ENCODE measurements around the gene EVPLL. TPM values are rescaled to one million over a fixed set of nuclear protein-coding genes. Genes with fewer than 3 reads are reported as not detected.
"Not testable (repeated sequence)": the region's sequence is repeated elsewhere in the genome, so short reads cannot be mapped to it uniquely, and the experiment has no call there.

EVPLL gene
- polyA plus RNA-seq, 1 of the 3 experiments (the other 2 are of a cell fraction), result not detected

DNA sequence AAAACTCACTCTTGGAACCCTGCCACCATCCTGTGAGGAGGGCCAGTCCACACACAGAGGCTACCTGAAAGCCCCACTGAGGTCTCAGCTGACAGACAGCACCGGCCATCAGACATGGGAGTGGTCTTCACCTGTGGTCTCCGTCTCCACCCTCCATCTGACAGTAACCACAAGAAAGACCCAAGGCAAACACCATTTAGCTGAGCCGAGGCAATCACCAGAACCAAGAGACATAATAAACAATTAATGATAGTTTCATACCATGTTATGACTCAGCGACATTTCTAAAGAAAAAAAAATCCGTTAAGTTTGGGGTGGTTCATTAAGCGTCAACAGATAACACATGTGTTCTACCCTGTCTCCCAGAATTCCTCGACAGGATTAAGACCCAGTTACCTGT lies 6.1 kb upstream of the EVPLL start:
- DNase-seq, result no peak
- ChIA-PET POLR2A (no interaction called here), CTCF (no interaction called here)
- H3K4me1 ChIP-seq (ENCODE audit: control insufficient read depth in 1 of 2, insufficient read depth in 2 of 2, low read depth in 1 of 2, low read length in 1 of 2), result no peaks in the 10 kb centered on the region
- H3K36me3 ChIP-seq (replicated peaks in 1 of 2; ENCODE audit: control insufficient read depth in 1 of 2, insufficient read depth in 2 of 2, low read length in 1 of 2), result no peaks in the 10 kb centered on the region
- no peaks in the 10 kb centered on the region for H4K20me1 ChIP-seq (ENCODE audit: insufficient read depth)
- 66% methylated on average over 6 of the region's 7 CpGs for WGBS (ENCODE audit: low lambda C conversion rate)
- TF ChIP-seq FOXJ3 (CRISPR knock-in tag; IDR thresholded peaks at IDR 0.05), result no peak
- no peak for TF ChIP-seq EZH2phosphoT487 (IDR thresholded peaks at IDR 0.05; ENCODE audit: borderline replicate concordance, low read depth)
- TF ChIP-seq RFX5 (IDR thresholded peaks at IDR 0.05; ENCODE audit: low read length), result no peak
- no peak for TF ChIP-seq GABPA (IDR thresholded peaks at IDR 0.05; ENCODE audit: low read depth)
- TF ChIP-seq, protein P1, sequence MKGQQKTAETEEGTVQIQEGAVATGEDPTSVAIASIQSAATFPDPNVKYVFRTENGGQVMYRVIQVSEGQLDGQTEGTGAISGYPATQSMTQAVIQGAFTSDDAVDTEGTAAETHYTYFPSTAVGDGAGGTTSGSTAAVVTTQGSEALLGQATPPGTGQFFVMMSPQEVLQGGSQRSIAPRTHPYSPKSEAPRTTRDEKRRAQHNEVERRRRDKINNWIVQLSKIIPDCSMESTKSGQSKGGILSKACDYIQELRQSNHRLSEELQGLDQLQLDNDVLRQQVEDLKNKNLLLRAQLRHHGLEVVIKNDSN (IDR thresholded peaks at IDR 0.05; ENCODE audit: borderline replicate concordance, low read depth), result no peak
- TF ChIP-seq NRF1 (IDR thresholded peaks at IDR 0.05; ENCODE audit: low read depth, low read length), result no peak
- TF ChIP-seq POLR2AphosphoS5 (IDR thresholded peaks at IDR 0.05; ENCODE audit: low read depth, low read length), result no peak
- no peak for TF ChIP-seq TCF12 (IDR thresholded peaks at IDR 0.05)
- TF ChIP-seq MEF2A (IDR thresholded peaks at IDR 0.05; ENCODE audit: borderline replicate concordance, low read depth), result no peak
- TF ChIP-seq, protein P2, sequence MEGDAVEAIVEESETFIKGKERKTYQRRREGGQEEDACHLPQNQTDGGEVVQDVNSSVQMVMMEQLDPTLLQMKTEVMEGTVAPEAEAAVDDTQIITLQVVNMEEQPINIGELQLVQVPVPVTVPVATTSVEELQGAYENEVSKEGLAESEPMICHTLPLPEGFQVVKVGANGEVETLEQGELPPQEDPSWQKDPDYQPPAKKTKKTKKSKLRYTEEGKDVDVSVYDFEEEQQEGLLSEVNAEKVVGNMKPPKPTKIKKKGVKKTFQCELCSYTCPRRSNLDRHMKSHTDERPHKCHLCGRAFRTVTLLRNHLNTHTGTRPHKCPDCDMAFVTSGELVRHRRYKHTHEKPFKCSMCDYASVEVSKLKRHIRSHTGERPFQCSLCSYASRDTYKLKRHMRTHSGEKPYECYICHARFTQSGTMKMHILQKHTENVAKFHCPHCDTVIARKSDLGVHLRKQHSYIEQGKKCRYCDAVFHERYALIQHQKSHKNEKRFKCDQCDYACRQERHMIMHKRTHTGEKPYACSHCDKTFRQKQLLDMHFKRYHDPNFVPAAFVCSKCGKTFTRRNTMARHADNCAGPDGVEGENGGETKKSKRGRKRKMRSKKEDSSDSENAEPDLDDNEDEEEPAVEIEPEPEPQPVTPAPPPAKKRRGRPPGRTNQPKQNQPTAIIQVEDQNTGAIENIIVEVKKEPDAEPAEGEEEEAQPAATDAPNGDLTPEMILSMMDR (IDR thresholded peaks at IDR 0.05), result no peak
- no peak for TF ChIP-seq JUND (IDR thresholded peaks at IDR 0.05)
- no peak for TF ChIP-seq EP300 (IDR thresholded peaks at IDR 0.05; ENCODE audit: borderline replicate concordance in 1 of 2, low read depth in 1 of 2, low read length in 1 of 2)
- TF ChIP-seq, protein P3, sequence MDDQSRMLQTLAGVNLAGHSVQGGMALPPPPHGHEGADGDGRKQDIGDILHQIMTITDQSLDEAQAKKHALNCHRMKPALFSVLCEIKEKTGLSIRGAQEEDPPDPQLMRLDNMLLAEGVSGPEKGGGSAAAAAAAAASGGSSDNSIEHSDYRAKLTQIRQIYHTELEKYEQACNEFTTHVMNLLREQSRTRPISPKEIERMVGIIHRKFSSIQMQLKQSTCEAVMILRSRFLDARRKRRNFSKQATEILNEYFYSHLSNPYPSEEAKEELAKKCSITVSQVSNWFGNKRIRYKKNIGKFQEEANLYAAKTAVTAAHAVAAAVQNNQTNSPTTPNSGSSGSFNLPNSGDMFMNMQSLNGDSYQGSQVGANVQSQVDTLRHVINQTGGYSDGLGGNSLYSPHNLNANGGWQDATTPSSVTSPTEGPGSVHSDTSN (IDR thresholded peaks at IDR 0.05), result no peak
- TF ChIP-seq, protein P4, sequence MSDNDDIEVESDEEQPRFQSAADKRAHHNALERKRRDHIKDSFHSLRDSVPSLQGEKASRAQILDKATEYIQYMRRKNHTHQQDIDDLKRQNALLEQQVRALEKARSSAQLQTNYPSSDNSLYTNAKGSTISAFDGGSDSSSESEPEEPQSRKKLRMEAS (IDR thresholded peaks at IDR 0.05; ENCODE audit: low read depth), result no peak
- TF ChIP-seq, protein P5, sequence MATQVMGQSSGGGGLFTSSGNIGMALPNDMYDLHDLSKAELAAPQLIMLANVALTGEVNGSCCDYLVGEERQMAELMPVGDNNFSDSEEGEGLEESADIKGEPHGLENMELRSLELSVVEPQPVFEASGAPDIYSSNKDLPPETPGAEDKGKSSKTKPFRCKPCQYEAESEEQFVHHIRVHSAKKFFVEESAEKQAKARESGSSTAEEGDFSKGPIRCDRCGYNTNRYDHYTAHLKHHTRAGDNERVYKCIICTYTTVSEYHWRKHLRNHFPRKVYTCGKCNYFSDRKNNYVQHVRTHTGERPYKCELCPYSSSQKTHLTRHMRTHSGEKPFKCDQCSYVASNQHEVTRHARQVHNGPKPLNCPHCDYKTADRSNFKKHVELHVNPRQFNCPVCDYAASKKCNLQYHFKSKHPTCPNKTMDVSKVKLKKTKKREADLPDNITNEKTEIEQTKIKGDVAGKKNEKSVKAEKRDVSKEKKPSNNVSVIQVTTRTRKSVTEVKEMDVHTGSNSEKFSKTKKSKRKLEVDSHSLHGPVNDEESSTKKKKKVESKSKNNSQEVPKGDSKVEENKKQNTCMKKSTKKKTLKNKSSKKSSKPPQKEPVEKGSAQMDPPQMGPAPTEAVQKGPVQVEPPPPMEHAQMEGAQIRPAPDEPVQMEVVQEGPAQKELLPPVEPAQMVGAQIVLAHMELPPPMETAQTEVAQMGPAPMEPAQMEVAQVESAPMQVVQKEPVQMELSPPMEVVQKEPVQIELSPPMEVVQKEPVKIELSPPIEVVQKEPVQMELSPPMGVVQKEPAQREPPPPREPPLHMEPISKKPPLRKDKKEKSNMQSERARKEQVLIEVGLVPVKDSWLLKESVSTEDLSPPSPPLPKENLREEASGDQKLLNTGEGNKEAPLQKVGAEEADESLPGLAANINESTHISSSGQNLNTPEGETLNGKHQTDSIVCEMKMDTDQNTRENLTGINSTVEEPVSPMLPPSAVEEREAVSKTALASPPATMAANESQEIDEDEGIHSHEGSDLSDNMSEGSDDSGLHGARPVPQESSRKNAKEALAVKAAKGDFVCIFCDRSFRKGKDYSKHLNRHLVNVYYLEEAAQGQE (IDR thresholded peaks at IDR 0.05; ENCODE audit: low read depth, low read length), result no peak
- no peak for TF ChIP-seq RXRA (IDR thresholded peaks at IDR 0.05; ENCODE audit: borderline replicate concordance, low read depth)
- no peak for TF ChIP-seq TEAD4 (IDR thresholded peaks at IDR 0.05; ENCODE audit: borderline replicate concordance, insufficient read depth)
- TF ChIP-seq RCOR1 (IDR thresholded peaks at IDR 0.05; ENCODE audit: low read length), result no peak
- no peak for TF ChIP-seq GATA2 (CRISPR knock-in tag; IDR thresholded peaks at IDR 0.05)
- TF ChIP-seq FOSL2 (IDR thresholded peaks at IDR 0.05; ENCODE audit: borderline replicate concordance, low read depth), result no peak
- no peak overlapping the region for H3K27ac ChIP-seq (ENCODE audit: low read depth in 2 of 2, low read length in 1 of 2)
- no peak overlapping the region for H3K4me3 ChIP-seq (ENCODE audit: low read depth in 2 of 2, low read length in 1 of 2)
- no peaks in the 10 kb centered on the region for H3K9me3 ChIP-seq
- H2AFZ ChIP-seq (ENCODE audit: low read depth), result no peak overlapping the region
- H3K4me2 ChIP-seq, result no peak overlapping the region
- no peaks in the 10 kb centered on the region for H3K79me2 ChIP-seq (ENCODE audit: insufficient read depth)
- H3K27me3 ChIP-seq (ENCODE audit: insufficient read depth), result no peaks in the 10 kb centered on the region
- no peak overlapping the region for H3K9ac ChIP-seq
- H3F3A ChIP-seq (replicated peaks; ENCODE audit: insufficient read depth), result no peaks in the 10 kb centered on the region
- H3K9me2 ChIP-seq, result no peaks in the 10 kb centered on the region

DNA sequence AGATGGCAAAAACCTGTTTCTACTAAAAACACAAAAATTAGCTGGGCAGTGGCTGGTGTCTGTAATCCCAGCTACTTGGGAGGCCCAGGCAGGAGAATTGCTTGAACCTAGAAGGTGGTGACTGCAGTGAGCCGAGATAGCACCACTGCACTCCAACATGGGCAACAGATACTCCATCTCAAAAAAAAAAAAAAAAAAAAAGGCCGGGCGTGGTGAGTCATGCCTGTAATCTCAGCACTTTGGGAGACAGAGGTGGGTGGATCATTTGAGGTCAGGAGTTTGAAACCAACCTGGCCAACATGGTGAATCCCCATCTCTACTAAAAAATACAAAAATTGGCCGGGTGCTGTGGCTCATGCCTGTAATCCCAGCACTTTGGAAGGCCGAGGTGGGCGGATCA lies 4.4 kb upstream of the EVPLL start:
- H3K9me3 ChIP-seq; H3K79me2 ChIP-seq (ENCODE audit: insufficient read depth); H3K36me3 ChIP-seq (replicated peaks in 1 of 2; ENCODE audit: control insufficient read depth in 1 of 2, insufficient read depth in 2 of 2, low read length in 1 of 2); H4K20me1 ChIP-seq (ENCODE audit: insufficient read depth); H3K27ac ChIP-seq (ENCODE audit: low read depth in 2 of 2, low read length in 1 of 2); H3K27me3 ChIP-seq (ENCODE audit: insufficient read depth); H3K9me2 ChIP-seq; H3K4me1 ChIP-seq (ENCODE audit: control insufficient read depth in 1 of 2, insufficient read depth in 2 of 2, low read depth in 1 of 2, low read length in 1 of 2); H2AFZ ChIP-seq (ENCODE audit: low read depth); H3F3A ChIP-seq (replicated peaks; ENCODE audit: insufficient read depth); H3K4me3 ChIP-seq (ENCODE audit: low read depth in 2 of 2, low read length in 1 of 2); DNase-seq; H3K4me2 ChIP-seq; CTCF ChIA-PET; H3K9ac ChIP-seq; POLR2A ChIA-PET: not testable (repeated sequence)
- WGBS (ENCODE audit: low lambda C conversion rate), result 86% methylated on average over 6 of the region's 6 CpGs
